ENCODE data around the gene TUBB3.

- TF ChIP-seq, protein P1, sequence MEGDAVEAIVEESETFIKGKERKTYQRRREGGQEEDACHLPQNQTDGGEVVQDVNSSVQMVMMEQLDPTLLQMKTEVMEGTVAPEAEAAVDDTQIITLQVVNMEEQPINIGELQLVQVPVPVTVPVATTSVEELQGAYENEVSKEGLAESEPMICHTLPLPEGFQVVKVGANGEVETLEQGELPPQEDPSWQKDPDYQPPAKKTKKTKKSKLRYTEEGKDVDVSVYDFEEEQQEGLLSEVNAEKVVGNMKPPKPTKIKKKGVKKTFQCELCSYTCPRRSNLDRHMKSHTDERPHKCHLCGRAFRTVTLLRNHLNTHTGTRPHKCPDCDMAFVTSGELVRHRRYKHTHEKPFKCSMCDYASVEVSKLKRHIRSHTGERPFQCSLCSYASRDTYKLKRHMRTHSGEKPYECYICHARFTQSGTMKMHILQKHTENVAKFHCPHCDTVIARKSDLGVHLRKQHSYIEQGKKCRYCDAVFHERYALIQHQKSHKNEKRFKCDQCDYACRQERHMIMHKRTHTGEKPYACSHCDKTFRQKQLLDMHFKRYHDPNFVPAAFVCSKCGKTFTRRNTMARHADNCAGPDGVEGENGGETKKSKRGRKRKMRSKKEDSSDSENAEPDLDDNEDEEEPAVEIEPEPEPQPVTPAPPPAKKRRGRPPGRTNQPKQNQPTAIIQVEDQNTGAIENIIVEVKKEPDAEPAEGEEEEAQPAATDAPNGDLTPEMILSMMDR (IDR thresholded peaks at IDR 0.05 in 2 of 3, conservative IDR thresholded peaks at IDR 0.05 in 1 of 3; ENCODE audit: borderline replicate concordance in 1 of 3, insufficient read depth in 1 of 3, low read depth in 2 of 3, low read length in 2 of 3): no peak
- no peak for TF ChIP-seq POLR2AphosphoS5 (IDR thresholded peaks at IDR 0.05; ENCODE audit: low read depth, low read length)
- no peak for TF ChIP-seq POLR2A (IDR thresholded peaks at IDR 0.05; ENCODE audit: borderline replicate concordance, extremely low read depth, insufficient read depth, insufficient read length)
- TF ChIP-seq EZH2 (IDR thresholded peaks at IDR 0.05): no peak
- TF ChIP-seq ZFX (IDR thresholded peaks at IDR 0.05): no peak
- no peak for TF ChIP-seq YY1 (IDR thresholded peaks at IDR 0.05; ENCODE audit: extremely low read depth, insufficient replicate concordance, low read depth, low read length)
- TF ChIP-seq ZNF274 (IDR thresholded peaks at IDR 0.05; ENCODE audit: low read depth, low read length): no peak
Observed at GRCh38 chr16:89985219-89985618, 62.1 kb downstream of the TUBB3 start.

All from HCT116 (cell line).